ENCODE data around the gene LUC7L2.
"Not testable (repeated sequence)": the region's sequence is repeated elsewhere in the genome, so short reads cannot be mapped to it uniquely, and the experiment has no call there.

The LUC7L2 gene

GRCh38 chr7:139357729-139358506 lies 1.8 kb upstream of the LUC7L2 start:
- not testable (repeated sequence) for DNase-seq

- DNase-seq, result peak; percentile 36 to 60
Observed at GRCh38 chr7:139358541-139359365, 941 bp upstream of the LUC7L2 start.

- DNase-seq, result peak; percentile 96 to 98
Observed at GRCh38 chr7:139360210-139360947, 685 bp downstream of the LUC7L2 start.

GRCh38 chr7:139360948-139361307 lies 1.2 kb downstream of the LUC7L2 start:
- no peak for DNase-seq

GRCh38 chr7:139361523-139361922 lies 1.8 kb downstream of the LUC7L2 start:
- DNase-seq, result no peak

GRCh38 chr7:139362302-139362701 lies 2.6 kb downstream of the LUC7L2 start:
- DNase-seq, result no peak

- DNase-seq, result no peak
Observed at GRCh38 chr7:139362981-139363380, 3.3 kb downstream of the LUC7L2 start.

- no peak for DNase-seq
Observed at GRCh38 chr7:139365336-139365735, 5.6 kb downstream of the LUC7L2 start.

GRCh38 chr7:139366400-139366799 lies 6.7 kb downstream of the LUC7L2 start:
- no peak for DNase-seq

- no peak for DNase-seq
Observed at GRCh38 chr7:139367438-139368155, 7.9 kb downstream of the LUC7L2 start.

GRCh38 chr7:139370301-139370942 lies 10.7 kb downstream of the LUC7L2 start:
- no peak for DNase-seq

GRCh38 chr7:139370943-139371313 lies 11.2 kb downstream of the LUC7L2 start:
- no peak for DNase-seq

GRCh38 chr7:139374246-139374645 lies 14.6 kb downstream of the LUC7L2 start:
- DNase-seq, result no peak

GRCh38 chr7:139382439-139382838 lies 22.7 kb downstream of the LUC7L2 start:
- DNase-seq, result no peak

- no peak for DNase-seq
Observed at GRCh38 chr7:139384611-139385010, 24.9 kb downstream of the LUC7L2 start.

GRCh38 chr7:139387594-139387993 lies 27.9 kb downstream of the LUC7L2 start:
- DNase-seq, result no peak

- no peak for DNase-seq
Observed at GRCh38 chr7:139389091-139389490, 29.4 kb downstream of the LUC7L2 start.

- DNase-seq, result no peak
Observed at GRCh38 chr7:139389774-139390173, 30.1 kb downstream of the LUC7L2 start.

GRCh38 chr7:139393621-139394211 lies 34.0 kb downstream of the LUC7L2 start:
- DNase-seq, result no peak

GRCh38 chr7:139394540-139394939 lies 34.8 kb downstream of the LUC7L2 start:
- DNase-seq, result peak in 1 of 2 donors; percentile 31

- no peak for DNase-seq
Observed at GRCh38 chr7:139396323-139396951, 36.7 kb downstream of the LUC7L2 start.

All from CD4-positive, alpha-beta T cell treated with Interferon alpha-2 for 1 hour (primary cell).